GM12865 (cell line): ENCODE results near the gene ONECUT3.
"Not testable (repeated sequence)": the region's sequence is repeated elsewhere in the genome, so short reads cannot be mapped to it uniquely, and the experiment has no call there.

Experiments used
- DNase-seq: peaks from one replicate; pipeline ENCODE4 v3.0.0; 2010; ENCODE audit warnings: low read depth
- H3K4me3 ChIP-seq: 2 replicates; pipeline ENCODE4 v1.5.1; 2011; ENCODE audit warnings: mild to moderate bottlenecking, low read depth, low read length, control low read depth
- CTCF ChIP-seq: IDR thresholded peaks from 2 replicates; pipeline ENCODE4 v1.5.1; 2011; ENCODE audit warnings: low read length, control low read depth, low read depth, inconsistent platforms; ENCODE audit not compliant: insufficient read depth; ENCODE audit errors: missing control alignments

Gene ONECUT3

DNA sequence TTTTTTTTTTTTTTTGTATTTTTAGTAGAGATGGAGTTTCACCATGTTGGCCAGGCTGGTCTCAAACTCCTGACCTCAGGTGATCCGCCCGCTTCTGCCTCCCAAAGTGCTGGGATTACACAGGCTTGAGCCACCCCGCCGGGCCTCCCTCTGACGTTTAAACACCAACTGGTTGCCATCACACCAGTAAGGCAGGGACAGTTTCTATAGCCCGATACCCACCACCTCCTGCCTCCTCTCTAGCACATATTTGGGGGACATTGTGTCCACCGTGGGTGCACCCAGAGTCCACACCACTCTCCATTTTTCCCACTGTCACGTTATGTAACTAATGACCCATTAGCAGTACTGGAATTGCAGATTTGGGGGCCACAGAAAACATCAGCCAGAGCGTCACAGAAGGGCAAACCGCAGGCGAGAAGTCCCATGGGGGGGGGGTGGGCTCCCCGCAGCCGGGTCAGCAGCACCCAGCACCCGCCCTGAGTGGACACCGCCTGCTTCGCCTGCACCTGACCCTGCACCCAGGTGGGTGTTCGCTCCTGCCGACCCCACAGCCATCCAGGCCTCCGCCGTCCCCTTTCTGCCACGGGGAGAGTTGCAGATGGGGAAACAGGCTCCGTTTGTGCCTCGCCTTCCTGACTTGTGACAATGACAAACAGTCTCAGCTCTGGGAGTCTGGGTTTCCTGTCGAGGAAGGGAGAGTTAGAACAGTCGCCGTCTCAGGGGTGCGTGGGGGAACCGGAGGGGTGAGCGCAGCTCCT is 3.6 kb downstream of the ONECUT3 start:
- no peak overlapping the region for H3K4me3 ChIP-seq
- DNase-seq: no peak
- TF ChIP-seq CTCF: no peak

GRCh38 chr19:1757468-1758230 is 4.3 kb downstream of the ONECUT3 start:
- DNase-seq: no peak
- no peak overlapping the region for H3K4me3 ChIP-seq
- TF ChIP-seq CTCF: no peak

DNA sequence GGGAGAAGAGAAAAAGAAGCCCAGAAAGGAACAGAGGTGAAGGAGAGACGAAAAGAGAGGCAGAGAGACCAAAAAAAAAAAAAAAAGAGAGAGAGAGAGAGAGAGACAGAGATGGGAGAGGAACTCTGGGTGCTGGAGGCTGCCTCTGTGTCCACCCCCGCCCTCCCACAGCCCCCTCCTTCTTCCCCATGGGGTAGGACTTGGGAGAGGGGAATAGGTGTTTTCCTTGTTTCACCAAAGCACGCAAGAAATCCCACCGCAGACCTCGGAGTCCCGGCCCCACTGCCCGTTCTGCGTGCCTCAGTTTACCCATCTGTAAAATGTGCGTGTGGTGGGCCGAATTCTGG is 4.9 kb downstream of the ONECUT3 start:
- H3K4me3 ChIP-seq: no peak overlapping the region
- no peak for DNase-seq
- no peak for TF ChIP-seq CTCF

DNA sequence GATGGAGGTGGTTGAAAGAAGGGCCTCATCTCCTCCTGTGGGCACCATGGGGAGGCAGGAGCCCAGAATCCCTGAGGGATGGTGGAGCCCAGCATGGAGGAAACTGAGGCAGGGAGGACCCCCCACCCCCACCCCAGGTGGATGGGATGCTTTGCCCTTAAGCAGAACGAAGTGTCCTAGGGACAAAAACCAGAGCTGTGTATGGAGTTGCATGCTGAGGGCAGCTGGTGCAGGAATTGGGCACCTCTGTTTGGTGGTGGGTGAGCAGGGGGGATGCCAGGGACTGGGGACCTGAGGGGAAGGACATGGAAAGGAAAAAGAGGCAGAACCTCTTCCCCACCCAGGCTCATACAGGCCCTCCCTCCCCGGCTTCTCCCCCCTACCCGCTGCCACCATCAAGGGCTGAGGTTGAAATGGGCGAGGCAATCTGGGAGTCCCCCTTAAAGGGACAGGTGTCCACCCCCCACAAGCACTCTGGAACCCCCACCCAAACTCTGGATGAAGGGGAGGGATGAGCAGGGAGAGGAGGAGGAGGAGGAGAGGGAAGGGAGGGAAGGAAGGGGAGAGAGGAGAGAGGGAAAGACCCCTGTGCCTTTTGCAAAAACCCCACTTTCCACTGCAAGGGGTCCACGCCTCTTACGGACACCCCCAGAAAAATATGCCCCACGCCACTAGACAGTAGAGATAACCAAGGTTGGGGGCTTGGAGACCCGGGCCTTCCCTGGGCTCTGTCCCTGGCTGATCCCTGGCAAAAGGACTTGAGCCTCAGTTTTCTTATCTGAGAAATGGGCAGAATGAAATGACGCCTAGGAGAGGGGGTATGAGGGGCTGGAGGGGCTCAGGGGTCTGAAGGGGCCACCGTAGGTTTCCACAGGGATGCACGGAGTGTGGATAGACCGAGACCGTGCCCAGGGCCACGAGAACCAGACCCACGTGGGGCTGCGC is 5.9 kb downstream of the ONECUT3 start:
- no peak overlapping the region for H3K4me3 ChIP-seq
- no peak for DNase-seq
- TF ChIP-seq CTCF: no peak

GRCh38 chr19:1760020-1760419 is 6.7 kb downstream of the ONECUT3 start:
- DNase-seq: no peak
- no peak for TF ChIP-seq CTCF
- no peak overlapping the region for H3K4me3 ChIP-seq

DNA sequence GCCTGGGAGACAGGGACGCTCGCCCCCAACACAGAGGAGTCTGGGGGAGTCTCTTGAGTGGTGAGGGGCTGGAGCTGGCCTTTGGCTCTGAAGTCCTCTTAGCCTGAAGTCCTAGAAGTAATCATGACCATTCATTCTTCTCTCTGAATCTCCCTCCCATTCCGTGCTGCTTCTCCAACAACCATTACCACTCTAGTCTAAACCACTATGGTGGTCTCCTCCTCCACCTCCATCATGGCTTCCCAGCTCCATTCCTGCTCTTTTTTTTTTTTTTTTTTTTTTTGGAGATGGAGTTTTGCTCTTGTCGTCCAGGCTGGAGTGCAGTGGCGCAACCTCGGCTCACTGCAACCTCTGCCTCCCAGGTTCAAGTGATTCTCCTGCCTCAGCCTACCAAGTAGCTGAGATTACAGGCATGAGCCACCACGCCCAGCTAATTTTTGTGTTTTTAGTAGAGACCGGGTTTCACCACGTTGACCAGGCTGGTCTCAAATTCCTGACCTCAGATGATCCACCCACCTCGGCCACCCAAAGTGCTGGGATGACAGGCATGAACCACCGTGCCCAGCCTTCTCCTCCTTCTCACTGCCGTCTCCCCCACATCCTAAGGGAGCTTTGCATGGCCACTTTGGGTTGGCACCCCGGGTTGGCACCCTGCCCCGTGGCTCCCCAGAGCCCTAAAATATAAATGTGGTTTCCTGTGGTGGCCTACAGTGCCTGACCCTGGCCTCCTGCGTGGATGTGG is 7.7 kb downstream of the ONECUT3 start:
- not testable (repeated sequence) for DNase-seq, H3K4me3 ChIP-seq
